ENCODE measurements around the gene CCDC91.

DNA sequence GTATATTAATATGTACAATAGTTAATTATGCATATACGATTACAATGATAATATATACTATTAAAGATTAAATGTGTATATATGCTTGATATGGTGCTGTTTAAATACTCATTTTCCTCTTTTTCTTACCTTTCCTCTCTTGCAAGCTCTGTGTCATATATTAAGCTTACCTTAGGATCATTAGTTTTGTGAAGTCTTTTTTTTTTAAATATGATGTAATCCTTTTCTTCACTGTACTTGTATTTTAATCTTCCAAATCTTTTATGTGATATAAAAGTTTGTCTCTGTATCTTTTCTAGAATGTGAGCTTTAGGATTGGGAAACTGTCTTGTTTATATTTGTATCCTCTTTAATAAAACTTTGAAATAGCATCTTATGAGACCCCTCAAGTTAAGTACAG, 88.7 kb downstream of the CCDC91 start:
- TF ChIP-seq, protein P1, sequence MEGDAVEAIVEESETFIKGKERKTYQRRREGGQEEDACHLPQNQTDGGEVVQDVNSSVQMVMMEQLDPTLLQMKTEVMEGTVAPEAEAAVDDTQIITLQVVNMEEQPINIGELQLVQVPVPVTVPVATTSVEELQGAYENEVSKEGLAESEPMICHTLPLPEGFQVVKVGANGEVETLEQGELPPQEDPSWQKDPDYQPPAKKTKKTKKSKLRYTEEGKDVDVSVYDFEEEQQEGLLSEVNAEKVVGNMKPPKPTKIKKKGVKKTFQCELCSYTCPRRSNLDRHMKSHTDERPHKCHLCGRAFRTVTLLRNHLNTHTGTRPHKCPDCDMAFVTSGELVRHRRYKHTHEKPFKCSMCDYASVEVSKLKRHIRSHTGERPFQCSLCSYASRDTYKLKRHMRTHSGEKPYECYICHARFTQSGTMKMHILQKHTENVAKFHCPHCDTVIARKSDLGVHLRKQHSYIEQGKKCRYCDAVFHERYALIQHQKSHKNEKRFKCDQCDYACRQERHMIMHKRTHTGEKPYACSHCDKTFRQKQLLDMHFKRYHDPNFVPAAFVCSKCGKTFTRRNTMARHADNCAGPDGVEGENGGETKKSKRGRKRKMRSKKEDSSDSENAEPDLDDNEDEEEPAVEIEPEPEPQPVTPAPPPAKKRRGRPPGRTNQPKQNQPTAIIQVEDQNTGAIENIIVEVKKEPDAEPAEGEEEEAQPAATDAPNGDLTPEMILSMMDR (conservative IDR thresholded peaks at IDR 0.05 in 1 of 2, IDR thresholded peaks at IDR 0.05 in 1 of 2; ENCODE audit: low read depth in 1 of 2, low read length in 2 of 2) = no peak
- TF ChIP-seq EZH2 (IDR thresholded peaks at IDR 0.05; ENCODE audit: low read length, missing control alignments) = no peak

Measured in fibroblast of lung (primary cell).